GM12891 (cell line): Measurements from ENCODE around the gene ENAH.
A peak's percentile ranks its signal among the peaks of the same experiment; 100 is the strongest.
"Not testable (repeated sequence)": the region's sequence is repeated elsewhere in the genome, so short reads cannot be mapped to it uniquely, and the experiment has no call there.

Experiments
- DNase-seq: peaks from one replicate; pipeline ENCODE4 v3.0.0; 2011; ENCODE audit warnings: low spot score; ENCODE audit not compliant: insufficient read length
- FAIRE-seq: peaks from 2 replicates; lab custom pipeline; 2011; peaks lifted over from hg19 to GRCh38; lab: Jason Lieb, UNC
- PAX5 ChIP-seq: IDR thresholded peaks from 2 replicates; pipeline ENCODE4 v1.6.1; 2011; ENCODE audit warnings: low read length, moderate library complexity, mild to moderate bottlenecking; ENCODE audit not compliant: insufficient read depth, severe bottlenecking
- POLR2A ChIP-seq: IDR thresholded peaks from 2 replicates; pipeline ENCODE4 v1.6.1; 2011; ENCODE audit warnings: low read depth, low read length, control low read depth
- POLR2AphosphoS5 ChIP-seq: IDR thresholded peaks from 2 replicates; pipeline ENCODE4 v1.6.1; 2011; ENCODE audit warnings: low read depth, low read length, control low read depth
- POU2F2 ChIP-seq: IDR thresholded peaks from 2 replicates; pipeline ENCODE4 v1.6.1; 2011; ENCODE audit warnings: low read depth, mild to moderate bottlenecking, control low read depth, low read length, moderate library complexity
- SPI1 ChIP-seq: IDR thresholded peaks from 2 replicates; pipeline ENCODE4 v1.6.1; 2011; ENCODE audit warnings: low read depth, low read length, control low read depth
- TAF1 ChIP-seq: IDR thresholded peaks from 2 replicates; pipeline ENCODE4 v1.6.1; 2011; ENCODE audit warnings: low read depth, low read length, control low read depth

ENAH gene

DNA sequence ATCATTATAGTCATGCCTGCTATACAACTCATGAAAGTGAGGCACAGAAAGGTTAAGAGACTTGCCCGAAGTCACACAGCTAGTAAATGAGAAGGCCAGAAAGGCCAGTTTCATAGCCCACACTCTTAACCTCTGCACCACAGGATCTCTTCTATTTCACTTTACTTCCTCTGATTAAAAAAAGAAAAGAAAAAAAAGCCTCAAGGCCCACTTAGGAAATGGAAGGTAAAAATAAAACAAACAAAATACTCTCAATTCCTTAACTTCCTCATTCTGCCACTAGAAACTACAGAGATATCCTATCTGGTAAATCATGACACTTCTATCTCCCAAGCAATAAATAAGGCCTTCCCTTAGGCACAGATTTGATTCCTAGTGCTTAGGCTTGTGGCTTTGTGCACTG lies 7.6 kb upstream of the ENAH start:
- FAIRE-seq (no peak), DNase-seq (no peak)
- TF ChIP-seq POLR2A (no peak), SPI1 (no peak), PAX5 (no peak), TAF1 (no peak), POLR2AphosphoS5 (no peak), POU2F2 (no peak)

DNA sequence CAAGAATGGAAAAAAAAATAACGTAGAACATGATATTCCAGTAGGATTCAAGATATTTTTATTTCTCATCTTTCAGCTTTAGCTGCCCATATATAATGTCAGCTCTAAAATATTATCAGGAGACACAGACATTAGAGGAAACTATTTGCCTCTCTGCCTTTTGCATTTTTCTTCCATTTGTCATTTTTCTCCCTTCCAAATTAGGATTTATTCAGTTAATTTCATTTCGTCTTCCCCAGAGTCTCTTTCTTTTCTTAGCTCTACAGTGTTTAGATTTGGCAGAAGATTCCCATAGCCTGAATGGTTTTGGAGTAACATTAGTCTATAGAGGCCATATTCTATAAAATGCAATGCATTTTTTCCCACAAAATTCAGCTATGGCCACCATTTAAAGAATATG lies 5.1 kb upstream of the ENAH start:
- no peak for FAIRE-seq
- TF ChIP-seq POLR2AphosphoS5: no peak
- TF ChIP-seq POLR2A: no peak
- no peak for TF ChIP-seq TAF1
- TF ChIP-seq PAX5: no peak
- TF ChIP-seq SPI1: no peak
- no peak for DNase-seq

DNA sequence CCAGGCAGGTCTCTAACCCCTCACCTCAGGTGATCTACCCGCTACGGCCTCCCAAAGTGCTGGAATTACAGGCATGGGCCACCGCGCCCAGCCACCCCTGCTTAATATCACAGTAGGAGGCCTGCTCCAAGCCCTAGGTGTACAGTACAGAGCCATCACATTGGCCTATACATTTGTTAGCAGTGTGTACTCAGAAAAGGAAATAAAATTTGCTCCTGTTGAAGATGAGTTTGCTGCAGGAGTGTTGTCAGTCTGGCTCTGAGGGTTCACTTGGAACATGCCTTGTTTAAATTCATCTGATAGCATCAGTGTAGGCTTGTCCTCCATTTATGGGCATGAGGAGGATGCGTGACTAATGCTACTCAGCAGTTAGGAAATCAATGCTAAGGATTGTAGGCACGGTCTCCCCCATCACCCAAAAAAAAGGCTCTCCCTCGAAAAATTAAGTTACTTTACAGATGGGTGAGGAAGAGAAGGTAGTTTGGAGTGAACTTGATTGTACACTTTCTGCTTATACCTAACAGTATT lies 4.6 kb upstream of the ENAH start:
- FAIRE-seq: no peak
- no peak for DNase-seq
- TF ChIP-seq POU2F2 (no peak), PAX5 (no peak), SPI1 (no peak), POLR2AphosphoS5 (no peak), TAF1 (no peak), POLR2A (no peak)

DNA sequence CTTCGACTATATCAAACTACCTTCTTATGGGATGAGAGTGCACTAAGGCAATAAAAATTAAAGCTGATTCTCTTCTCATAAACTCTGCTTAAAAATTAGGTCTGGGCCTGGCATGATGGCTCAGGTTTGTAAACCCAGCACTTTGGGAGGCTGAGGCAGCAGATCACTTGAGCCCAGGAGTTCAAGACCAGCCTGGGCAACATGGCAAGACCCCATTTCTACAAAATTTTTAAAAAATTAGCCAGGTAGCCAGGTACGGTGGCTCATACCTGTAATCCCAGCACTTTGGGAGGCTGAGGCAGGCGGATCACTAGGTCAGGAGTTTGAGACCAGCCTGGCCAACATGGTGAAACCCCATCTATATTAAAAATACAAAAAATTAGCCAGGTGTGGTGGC lies 3.3 kb upstream of the ENAH start:
- DNase-seq, FAIRE-seq: not testable (repeated sequence)

DNA sequence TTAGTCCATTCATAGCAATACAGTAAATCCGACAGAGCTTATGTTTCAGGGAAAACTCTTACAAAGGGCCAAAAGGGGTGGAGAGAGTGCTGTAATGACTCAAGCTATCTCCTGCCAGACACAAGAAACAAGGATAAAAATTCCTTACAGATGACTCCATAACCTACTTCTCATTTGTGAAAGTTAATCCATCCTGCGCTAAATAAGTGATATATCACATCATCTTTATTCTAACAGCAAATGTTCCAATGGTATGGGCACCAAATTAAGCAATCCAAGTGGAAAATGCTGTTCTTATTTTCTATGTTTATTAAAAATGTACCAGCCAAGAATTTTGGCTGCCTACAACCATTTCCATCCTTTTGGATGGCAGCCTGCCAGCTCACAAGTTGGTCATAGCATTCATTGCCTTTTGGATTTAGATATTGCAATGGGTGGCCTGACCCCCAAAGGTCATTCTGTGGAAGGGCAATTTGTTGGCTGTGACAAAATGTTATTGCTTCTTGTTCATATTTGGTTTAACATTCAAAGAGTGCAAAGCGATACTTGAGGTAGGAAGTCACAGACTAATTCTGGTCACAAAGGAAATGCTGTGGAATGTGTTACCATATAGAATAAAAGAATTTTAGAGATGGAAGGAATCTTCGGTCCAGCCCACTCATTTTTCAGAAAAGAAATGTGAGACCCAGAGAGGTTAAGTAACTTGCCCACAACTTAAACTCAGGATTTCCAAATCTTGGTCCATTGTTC lies 2.8 kb upstream of the ENAH start:
- DNase-seq (no peak), FAIRE-seq (no peak)
- TF ChIP-seq POU2F2 (no peak), SPI1 (no peak), PAX5 (no peak), POLR2A (no peak), POLR2AphosphoS5 (no peak), TAF1 (no peak)

DNA sequence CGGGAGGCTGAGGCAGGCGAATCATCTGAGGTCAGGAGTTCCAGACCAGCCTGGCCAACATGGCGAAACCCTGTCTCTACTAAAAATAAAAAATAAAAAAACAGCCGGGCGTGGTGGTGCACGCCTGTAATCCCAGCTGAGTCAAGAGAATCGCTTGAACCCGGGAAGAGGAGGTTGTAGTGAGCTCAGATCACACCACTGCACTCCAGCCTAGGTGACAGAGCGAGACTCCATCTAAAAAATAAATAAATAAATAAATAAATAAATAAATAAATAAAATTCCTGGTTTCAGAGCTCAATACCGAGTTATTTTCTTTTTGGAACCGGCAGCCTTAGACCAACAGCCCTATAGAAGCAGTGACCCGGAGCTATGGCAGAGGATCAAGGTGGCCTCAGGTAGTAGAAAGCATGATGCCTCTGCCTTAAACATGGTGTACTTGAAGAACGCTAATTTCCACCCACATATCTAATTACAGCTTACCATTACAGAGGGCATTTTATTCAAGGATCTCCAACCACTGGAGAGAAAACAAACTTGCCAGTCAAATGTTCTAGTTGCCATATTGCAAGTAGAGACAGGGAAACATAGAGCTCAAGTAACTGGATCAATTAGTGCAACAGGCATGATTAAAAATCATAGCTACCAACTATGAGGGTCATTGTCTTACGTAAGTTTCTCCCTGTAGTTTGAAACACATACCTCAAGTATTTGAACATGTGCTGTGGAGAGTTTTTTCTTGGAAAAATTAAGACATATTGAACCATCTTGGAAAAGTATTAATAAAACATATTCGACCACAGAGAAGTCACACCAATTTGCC lies 2.0 kb upstream of the ENAH start:
- FAIRE-seq: no peak
- DNase-seq: no peak
- TF ChIP-seq POLR2A (no peak), SPI1 (no peak), TAF1 (no peak), POU2F2 (no peak), PAX5 (no peak), POLR2AphosphoS5 (no peak)

DNA sequence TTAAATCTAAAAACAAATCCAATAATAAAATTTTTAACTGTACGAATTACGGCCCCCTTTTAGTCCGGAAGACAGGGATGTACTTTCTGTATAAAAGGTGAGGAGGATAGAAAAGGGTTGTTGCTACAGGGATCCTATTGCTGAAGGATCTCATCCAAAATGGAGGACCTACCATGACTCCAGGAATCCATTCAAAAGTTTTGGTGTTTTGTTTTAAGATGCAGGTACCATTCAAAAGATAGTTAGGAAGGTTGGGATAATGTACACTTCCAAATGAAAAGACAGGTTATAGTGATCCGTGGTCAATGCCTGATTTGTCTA lies 1.3 kb upstream of the ENAH start:
- no peak for TF ChIP-seq POLR2A
- TF ChIP-seq POU2F2: no peak
- no peak for TF ChIP-seq PAX5
- TF ChIP-seq POLR2AphosphoS5: no peak
- TF ChIP-seq SPI1: no peak
- TF ChIP-seq TAF1: no peak
- FAIRE-seq (no peak), DNase-seq (no peak)

DNA sequence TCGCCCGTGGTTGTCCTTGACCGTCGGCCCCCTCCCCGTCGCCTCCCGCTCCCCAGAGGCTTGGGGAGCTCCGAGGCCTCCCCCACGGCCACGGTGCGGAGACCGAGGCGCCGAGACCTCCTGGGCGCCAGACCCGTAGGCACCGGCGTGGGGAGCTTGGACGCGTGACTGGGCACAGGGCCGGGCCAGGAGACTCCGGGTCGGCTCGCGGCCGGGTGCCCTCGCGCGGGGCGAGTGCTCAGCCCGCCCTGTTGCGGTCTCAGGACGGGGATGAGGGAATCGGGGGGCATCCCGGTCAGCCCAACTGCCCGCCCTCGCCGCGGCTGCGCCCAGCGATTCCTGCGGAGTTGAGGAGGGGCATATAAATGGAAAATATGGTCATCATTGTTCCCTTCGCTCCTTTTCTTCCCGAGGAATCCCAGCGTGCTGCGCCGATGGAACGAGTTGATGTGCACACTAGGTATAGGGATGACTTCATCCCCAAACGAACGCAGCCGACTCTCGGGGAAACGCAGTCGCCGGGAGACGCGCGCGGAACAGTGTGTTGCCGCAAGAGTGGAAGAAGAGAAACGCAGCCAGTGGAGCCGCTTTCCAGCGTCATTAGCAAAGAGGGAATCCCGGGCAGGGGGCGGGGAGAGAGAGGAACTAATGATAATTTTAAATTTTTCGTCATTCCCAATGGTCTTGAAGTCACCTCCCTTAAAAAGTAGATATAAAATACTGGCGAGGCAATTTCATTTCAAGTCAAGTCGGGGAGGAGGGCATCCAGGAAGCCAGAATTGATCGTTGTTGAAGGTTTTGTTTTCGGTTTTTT lies 747 bp upstream of the ENAH start:
- DNase-seq (peak; percentile 34), FAIRE-seq (no peak)
- TF ChIP-seq PAX5: no peak
- no peak for TF ChIP-seq SPI1
- no peak for TF ChIP-seq POLR2AphosphoS5
- no peak for TF ChIP-seq POLR2A
- no peak for TF ChIP-seq TAF1
- no peak for TF ChIP-seq POU2F2
